Hepatocyte (in vitro differentiated cells): ENCODE results near the gene HCK. TPM values are rescaled to one million over a fixed set of nuclear protein-coding genes. Genes with fewer than 3 reads are reported as not detected.

Experiments
- DNase-seq: peaks from one replicate; pipeline ENCODE4 v3.0.0-alpha.2; 2016; ENCODE audit warnings: low spot score
- H2AFZ ChIP-seq: fragments of 200-600 bp; sonication (generic); 2 replicates; pipeline ENCODE4 v1.6.0; 2016; ENCODE audit warnings: antibody characterized with exemption, mild to moderate bottlenecking
- H3K27ac ChIP-seq: fragments of 200-600 bp; sonication (generic); 2 replicates; pipeline ENCODE4 v1.5.1; 2016; ENCODE audit warnings: mild to moderate bottlenecking
- H3K27me3 ChIP-seq: fragments of 200-600 bp; sonication (generic); 2 replicates; pipeline ENCODE4 v1.6.1; 2016
- H3K36me3 ChIP-seq: fragments of 200-600 bp; sonication (generic); replicated peaks from 2 replicates; pipeline ENCODE4 v1.5.1; 2016; ENCODE audit warnings: low read depth; ENCODE audit not compliant: insufficient read depth
- H3K4me1 ChIP-seq: fragments of 200-600 bp; sonication (generic); 2 replicates; pipeline ENCODE4 v1.5.1; 2016; ENCODE audit warnings: mild to moderate bottlenecking, moderate library complexity; ENCODE audit not compliant: insufficient read depth
- H3K4me2 ChIP-seq: fragments of 200-600 bp; sonication (generic); 2 replicates; pipeline ENCODE4 v1.6.0; 2016
- H3K4me3 ChIP-seq: fragments of 200-600 bp; sonication (generic); 2 replicates; pipeline ENCODE4 v1.5.1; 2016; ENCODE audit warnings: mild to moderate bottlenecking
- H3K79me2 ChIP-seq: fragments of 200-600 bp; sonication (generic); 2 replicates; pipeline ENCODE4 v1.6.0; 2017; ENCODE audit warnings: mild to moderate bottlenecking
- H3K9me2 ChIP-seq: fragments of 200-600 bp; sonication (generic); replicated peaks from 2 replicates; pipeline ENCODE4 v1.6.0; 2017; ENCODE audit warnings: mild to moderate bottlenecking; ENCODE audit not compliant: insufficient read depth
- H3K9me3 ChIP-seq: fragments of 200-600 bp; sonication (generic); 2 replicates; pipeline ENCODE4 v1.5.1; 2016; ENCODE audit warnings: low read depth, mild to moderate bottlenecking
- H4K20me1 ChIP-seq: fragments of 200-600 bp; sonication (generic); 2 replicates; pipeline ENCODE4 v1.6.0; 2016; ENCODE audit warnings: mild to moderate bottlenecking; ENCODE audit not compliant: insufficient read depth, poor library complexity, severe bottlenecking
- CTCF ChIP-seq: fragments of 200-600 bp; sonication (generic); IDR thresholded peaks from 2 replicates; pipeline ENCODE4 v1.5.1; 2016; ENCODE audit warnings: antibody characterized with exemption, mild to moderate bottlenecking; ENCODE audit not compliant: poor library complexity
- EZH2 ChIP-seq: fragments of 200-600 bp; sonication (generic); IDR thresholded peaks from 2 replicates; pipeline ENCODE4 v1.6.1; 2016; ENCODE audit warnings: antibody characterized with exemption, mild to moderate bottlenecking, borderline replicate concordance
- EZH2phosphoT487 ChIP-seq: fragments of 200-600 bp; sonication (generic); IDR thresholded peaks from one replicate; pipeline ENCODE4 v1.6.1; 2018; ENCODE audit warnings: antibody characterized with exemption, mild to moderate bottlenecking, low read depth, moderate library complexity; ENCODE audit not compliant: unreplicated experiment, severe bottlenecking
- WGBS: methylation state at CpG from one replicate; pipeline ENCODE4 v1.1.6; 2016; ENCODE audit warnings: low lambda C conversion rate; ENCODE audit errors: missing lambda C conversion rate; 5-methylcytosine and 5-hydroxymethylcytosine counted together
- polyA plus RNA-seq: library from polyadenylated mRNA; unstranded; fragments of >200 nt; fragmentation: Nextera tagmentation; extraction: Ambion mirVana; gene quantifications from 2 replicates; pipeline ENCODE4 v1.2.1, GENCODE V29; 2016
- total RNA-seq: library from RNA; depleted of rRNA; stranded (reverse); fragments of >200 nt; gene quantifications from 2 replicates; pipeline ENCODE4 v1.2.3, GENCODE V29; 2014

Gene HCK
- total and polyA plus RNA-seq, 2 experiments from 2014 or later, result 0.54 to 2.2 TPM

DNA sequence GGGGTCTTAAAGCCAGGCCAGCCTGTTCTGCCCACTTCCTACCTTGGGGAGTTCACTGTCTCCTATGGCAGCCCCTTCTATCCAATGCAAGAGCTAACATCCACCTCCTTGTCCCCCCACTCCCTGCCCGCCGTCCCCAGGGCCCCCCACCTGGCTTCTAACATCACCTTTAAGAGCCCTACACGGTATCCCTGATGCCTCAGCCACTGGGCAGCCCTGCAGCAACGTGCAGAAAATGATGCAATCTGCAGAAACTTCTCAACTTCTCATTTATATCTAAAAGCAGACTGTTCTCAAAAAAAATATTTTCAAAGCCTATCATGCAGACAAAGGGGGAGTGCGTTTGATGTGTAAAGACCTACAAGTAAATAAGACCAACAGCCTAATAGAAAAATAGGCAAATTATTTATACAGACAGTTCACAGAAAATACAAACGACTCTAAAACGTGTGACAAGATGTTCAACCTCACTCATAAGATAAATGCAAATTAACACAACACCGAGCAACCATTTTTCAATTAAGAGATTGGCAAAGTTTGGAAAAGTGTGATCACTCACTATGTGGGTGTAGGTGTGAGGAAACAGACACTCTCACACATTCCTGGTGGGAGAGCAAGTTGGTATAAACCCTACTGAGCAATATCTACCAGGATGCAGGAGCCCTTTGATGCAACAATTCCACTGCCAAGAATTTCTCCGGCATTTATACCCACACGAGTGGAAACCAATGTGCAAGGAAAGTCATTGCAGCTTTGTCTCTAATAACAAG, 15.1 kb upstream of the HCK start:
- no peak overlapping the region for H3K4me3 ChIP-seq
- H3K27ac ChIP-seq, result no peak overlapping the region
- H3K4me1 ChIP-seq, result no peaks in the 10 kb centered on the region

DNA sequence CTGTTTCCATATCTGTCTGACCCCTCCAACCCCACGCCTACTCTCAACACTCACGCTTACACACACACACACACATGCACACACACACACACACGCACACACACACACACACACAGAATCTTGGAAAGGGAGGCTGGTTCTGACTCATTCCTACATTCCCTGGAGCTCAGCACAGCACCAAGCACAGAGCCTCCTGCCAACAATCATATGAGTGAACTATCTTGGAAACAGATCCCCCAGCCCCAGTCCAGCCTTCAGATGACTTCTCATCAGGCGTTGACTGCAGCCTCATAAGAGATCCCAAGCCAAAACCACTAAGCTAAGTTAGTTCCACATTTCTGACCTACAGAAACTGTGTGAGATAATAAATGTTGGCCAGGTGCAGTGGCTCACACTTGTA, 14.1 kb upstream of the HCK start:
- Histone ChIP-seq H3K27me3 (peaks cover 66% of the 10 kb centered on the region), H4K20me1 (no peaks in the 10 kb centered on the region), H2AFZ (no peak overlapping the region), H3K4me2 (no peak overlapping the region), H3K4me3 (no peak overlapping the region), H3K79me2 (no peaks in the 10 kb centered on the region), H3K36me3 (no peaks in the 10 kb centered on the region), H3K4me1 (no peaks in the 10 kb centered on the region), H3K9me2 (no peaks in the 10 kb centered on the region), H3K27ac (no peak overlapping the region), H3K9me3 (no peaks in the 10 kb centered on the region)
- TF ChIP-seq EZH2 (no peak), EZH2phosphoT487 (no peak), CTCF (no peak)
- no peak for DNase-seq
- 80% methylated on average over 4 of the region's 4 CpGs for WGBS

More for the DNA sequence above, 15.1 kb upstream of the HCK start:
- TF ChIP-seq CTCF (no peak), EZH2phosphoT487 (no peak), EZH2 (no peak)
- no peaks in the 10 kb centered on the region for H3K9me3 ChIP-seq
- no peak overlapping the region for H3K4me2 ChIP-seq
- no peak for DNase-seq
- H4K20me1 ChIP-seq, result no peaks in the 10 kb centered on the region
- no peaks in the 10 kb centered on the region for H3K79me2 ChIP-seq
- no peaks in the 10 kb centered on the region for H3K36me3 ChIP-seq
- 72% methylated on average over 10 of the region's 10 CpGs for WGBS
- H3K9me2 ChIP-seq, result no peaks in the 10 kb centered on the region
- H2AFZ ChIP-seq, result no peak overlapping the region
- peaks cover 64% of the 10 kb centered on the region for H3K27me3 ChIP-seq

DNA sequence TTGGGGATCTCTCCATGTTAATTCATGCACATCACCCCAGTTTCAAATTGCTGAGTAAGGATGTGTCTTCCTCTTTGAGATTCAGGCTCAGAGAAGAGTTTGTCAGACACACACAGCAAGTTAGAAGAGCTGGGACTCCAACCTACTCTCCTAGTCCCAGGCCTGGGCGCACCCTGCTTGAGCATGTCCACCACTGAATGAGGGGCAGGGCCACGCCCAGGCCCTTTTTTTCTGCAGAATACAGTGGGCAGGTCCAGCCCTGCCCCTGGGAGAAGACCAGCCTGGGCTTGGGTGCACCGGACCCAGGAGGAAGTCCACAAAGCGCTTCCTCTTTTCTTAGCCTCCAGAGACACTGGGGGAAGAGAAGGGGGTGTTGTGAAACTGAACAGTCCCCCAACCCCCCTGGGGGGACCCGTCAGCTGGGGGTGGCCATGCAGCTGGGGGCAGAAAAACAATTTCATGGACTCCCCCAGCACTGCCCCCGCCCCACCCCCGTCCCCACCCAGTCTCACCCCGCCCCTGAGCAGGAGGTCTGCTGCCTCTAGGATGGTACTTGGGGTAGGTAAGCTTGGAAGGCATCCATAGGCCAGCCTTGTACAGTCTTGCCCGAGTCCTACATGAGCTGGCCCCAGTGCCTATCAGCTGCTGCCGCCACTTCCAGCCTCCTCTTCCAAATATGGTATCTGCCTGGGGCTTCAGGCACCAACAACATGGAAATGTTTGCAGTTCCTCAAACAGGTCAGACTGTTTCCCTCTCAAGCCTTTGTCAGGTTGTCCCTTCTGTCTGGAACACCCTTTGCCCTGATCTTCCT, 11.7 kb upstream of the HCK start:
- H3K36me3 ChIP-seq, result no peaks in the 10 kb centered on the region
- TF ChIP-seq CTCF, result no peak
- no peak for TF ChIP-seq EZH2
- H3K27ac ChIP-seq, result no peak overlapping the region
- H2AFZ ChIP-seq, result no peak overlapping the region
- 79% methylated on average over 9 of the region's 10 CpGs for WGBS
- no peaks in the 10 kb centered on the region for H3K4me1 ChIP-seq
- H3K9me3 ChIP-seq, result no peaks in the 10 kb centered on the region
- H4K20me1 ChIP-seq, result no peaks in the 10 kb centered on the region
- H3K9me2 ChIP-seq, result no peaks in the 10 kb centered on the region
- peaks cover 55% of the 10 kb centered on the region for H3K27me3 ChIP-seq
- DNase-seq, result no peak
- no peak overlapping the region for H3K4me3 ChIP-seq
- H3K4me2 ChIP-seq, result no peak overlapping the region
- H3K79me2 ChIP-seq, result no peaks in the 10 kb centered on the region
